Measurements from ENCODE around the gene TMEM229B.

Gene TMEM229B

DNA sequence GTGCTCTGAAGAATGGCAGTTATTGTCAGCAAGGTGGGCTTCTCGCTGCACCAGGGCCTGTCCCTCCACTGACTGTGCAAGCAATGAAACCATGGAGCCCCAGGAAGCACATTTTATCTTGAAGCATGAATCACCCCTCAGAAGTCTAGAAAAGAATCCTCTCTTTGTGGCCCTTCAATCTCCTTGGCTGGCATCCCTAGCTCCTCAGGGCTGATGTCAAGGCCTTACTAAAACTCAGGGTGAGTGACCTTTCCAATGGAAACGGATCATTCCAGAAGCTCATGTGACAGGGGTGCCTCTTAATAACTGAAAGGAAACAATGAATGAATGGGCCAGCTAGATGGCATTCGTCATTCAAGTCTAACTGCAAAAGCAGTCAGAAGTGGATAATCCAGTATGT is 22.3 kb upstream of the TMEM229B start:
- DNase-seq (ENCODE audit: extremely low read depth, low read depth): no peak
- TF ChIP-seq, protein P1, sequence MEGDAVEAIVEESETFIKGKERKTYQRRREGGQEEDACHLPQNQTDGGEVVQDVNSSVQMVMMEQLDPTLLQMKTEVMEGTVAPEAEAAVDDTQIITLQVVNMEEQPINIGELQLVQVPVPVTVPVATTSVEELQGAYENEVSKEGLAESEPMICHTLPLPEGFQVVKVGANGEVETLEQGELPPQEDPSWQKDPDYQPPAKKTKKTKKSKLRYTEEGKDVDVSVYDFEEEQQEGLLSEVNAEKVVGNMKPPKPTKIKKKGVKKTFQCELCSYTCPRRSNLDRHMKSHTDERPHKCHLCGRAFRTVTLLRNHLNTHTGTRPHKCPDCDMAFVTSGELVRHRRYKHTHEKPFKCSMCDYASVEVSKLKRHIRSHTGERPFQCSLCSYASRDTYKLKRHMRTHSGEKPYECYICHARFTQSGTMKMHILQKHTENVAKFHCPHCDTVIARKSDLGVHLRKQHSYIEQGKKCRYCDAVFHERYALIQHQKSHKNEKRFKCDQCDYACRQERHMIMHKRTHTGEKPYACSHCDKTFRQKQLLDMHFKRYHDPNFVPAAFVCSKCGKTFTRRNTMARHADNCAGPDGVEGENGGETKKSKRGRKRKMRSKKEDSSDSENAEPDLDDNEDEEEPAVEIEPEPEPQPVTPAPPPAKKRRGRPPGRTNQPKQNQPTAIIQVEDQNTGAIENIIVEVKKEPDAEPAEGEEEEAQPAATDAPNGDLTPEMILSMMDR (IDR thresholded peaks at IDR 0.05; ENCODE audit: low read depth, low read length, missing control alignments): no peak
- H3K4me3 ChIP-seq (replicated peaks; ENCODE audit: low read depth, low read length): no peak overlapping the region

DNA sequence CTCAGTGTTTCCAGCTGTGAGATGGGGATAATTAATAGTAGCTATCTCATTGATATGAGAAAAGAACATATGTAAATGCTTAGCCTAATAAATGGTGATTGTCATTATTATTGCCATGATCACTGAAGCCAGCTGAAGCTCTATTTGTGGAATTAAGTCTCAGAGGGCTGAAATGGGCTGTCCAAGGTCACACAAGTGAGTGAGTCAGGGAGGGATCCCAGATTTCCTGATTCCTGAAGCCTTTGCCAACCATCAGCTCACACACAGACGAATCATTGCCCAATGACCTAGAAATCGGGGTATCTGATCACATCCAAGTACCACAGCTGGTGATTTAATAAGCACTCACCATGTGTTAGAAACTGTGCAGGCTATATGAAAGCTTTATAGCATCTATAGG is 21.6 kb upstream of the TMEM229B start:
- no peak overlapping the region for H3K4me3 ChIP-seq (replicated peaks; ENCODE audit: low read depth, low read length)
- DNase-seq (ENCODE audit: extremely low read depth, low read depth): no peak
- TF ChIP-seq, protein P1 (IDR thresholded peaks at IDR 0.05; ENCODE audit: low read depth, low read length, missing control alignments): no peak

DNA sequence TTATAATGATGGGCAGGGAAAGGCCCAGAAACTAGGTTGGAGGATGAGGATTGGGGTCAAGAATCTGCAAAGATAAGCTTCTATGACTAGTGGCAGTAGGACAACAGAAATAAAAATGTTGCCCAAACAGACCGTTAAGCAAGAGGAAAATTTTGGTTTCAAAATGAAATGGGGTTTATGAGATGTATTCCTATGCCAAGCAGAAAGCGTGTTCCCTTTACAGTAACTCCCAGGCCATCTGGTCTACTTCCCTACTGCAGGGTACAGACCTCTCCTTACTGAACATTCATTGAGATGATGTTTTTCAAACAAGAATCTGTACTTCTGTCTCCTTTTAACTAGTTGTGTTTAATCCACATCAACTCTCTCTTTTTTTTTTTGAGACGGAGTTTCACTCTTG is 20.4 kb upstream of the TMEM229B start:
- TF ChIP-seq, protein P1 (IDR thresholded peaks at IDR 0.05; ENCODE audit: low read depth, low read length, missing control alignments): no peak
- DNase-seq (ENCODE audit: extremely low read depth, low read depth): no peak
- no peak overlapping the region for H3K4me3 ChIP-seq (replicated peaks; ENCODE audit: low read depth, low read length)

DNA sequence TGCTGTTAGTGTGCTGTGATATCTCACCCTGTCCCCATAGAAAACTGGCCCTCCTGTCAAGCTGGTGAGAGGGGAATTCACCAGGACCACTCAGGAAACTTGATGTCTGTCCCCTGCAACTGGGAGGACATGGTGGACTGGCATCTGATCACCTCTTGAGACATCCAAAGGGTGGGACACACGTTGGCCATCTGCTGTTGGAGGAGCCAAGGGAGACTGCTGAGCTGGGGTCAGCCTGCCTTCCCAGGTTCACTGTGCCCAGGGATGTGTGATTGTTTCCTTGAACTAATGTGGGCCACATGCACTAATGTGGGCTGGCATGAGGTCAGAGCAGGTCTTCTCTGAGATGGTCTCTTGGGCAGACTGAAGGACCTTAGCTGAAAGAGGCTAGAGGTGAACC is 16.7 kb upstream of the TMEM229B start:
- no peak overlapping the region for H3K4me3 ChIP-seq (replicated peaks; ENCODE audit: low read depth, low read length)
- TF ChIP-seq, protein P1 (IDR thresholded peaks at IDR 0.05; ENCODE audit: low read depth, low read length, missing control alignments): no peak
- no peak for DNase-seq (ENCODE audit: extremely low read depth, low read depth)

DNA sequence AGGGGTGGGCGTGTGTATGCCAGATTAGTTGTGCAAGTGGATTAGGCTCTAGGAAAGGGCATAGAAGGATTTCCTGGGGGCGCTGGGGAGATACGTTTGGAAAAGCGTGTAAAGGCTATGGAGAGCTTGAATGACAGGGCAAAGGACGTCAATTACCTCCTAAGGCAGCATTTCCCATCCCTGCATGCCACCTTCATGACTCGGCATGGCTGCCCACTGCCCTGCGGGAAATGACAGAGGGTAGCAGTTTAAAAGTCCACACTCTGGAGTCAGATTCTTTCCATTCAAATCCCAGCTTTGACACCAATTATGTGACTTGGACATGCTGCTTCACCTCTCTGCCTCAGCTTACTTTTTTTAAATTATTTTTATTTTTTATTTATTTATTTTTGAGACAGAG is 14.8 kb upstream of the TMEM229B start:
- DNase-seq (ENCODE audit: extremely low read depth, low read depth): no peak
- TF ChIP-seq, protein P1 (IDR thresholded peaks at IDR 0.05; ENCODE audit: low read depth, low read length, missing control alignments): no peak
- no peak overlapping the region for H3K4me3 ChIP-seq (replicated peaks; ENCODE audit: low read depth, low read length)

DNA sequence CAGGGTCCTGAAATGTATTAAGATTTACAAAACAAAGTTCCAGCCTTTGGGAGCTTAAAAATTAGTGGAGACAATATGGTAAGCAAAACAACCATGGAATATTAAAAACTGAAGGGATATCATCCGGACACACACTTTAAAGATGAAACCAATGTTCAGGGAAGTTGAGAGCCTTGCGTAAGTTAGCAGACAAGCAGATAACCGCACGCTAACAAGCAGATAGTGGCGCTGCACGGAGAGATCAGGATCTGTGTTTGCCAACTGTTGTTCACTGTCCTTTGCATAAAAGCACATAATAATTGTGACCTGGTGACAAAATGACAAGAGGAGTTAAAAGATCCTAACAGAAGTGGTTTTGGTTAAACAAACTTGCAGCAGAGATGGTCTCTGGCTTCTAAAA is 14.3 kb upstream of the TMEM229B start:
- H3K4me3 ChIP-seq (replicated peaks; ENCODE audit: low read depth, low read length): no peak overlapping the region
- TF ChIP-seq, protein P1 (IDR thresholded peaks at IDR 0.05; ENCODE audit: low read depth, low read length, missing control alignments): no peak
- no peak for DNase-seq (ENCODE audit: extremely low read depth, low read depth)

DNA sequence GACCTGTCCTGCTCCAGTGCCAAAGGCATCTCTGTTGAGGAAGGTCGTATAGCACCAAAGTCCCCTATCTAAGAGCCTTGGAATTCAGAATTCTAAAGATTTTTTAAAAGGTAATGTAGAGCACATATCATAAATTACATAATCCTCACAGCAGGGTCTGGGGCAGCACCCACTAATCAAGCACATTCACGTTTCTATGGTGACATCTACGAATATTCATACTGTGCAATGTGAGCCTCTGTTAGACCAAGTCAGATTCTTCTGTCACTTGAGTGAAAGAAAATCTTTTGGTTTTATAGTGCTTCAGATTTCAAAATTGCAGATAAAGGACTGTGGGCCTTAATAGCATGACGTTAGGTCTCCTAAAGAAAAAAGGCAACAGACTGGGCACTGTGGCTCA is 13.1 kb upstream of the TMEM229B start:
- no peak overlapping the region for H3K4me3 ChIP-seq (replicated peaks; ENCODE audit: low read depth, low read length)
- TF ChIP-seq, protein P1 (IDR thresholded peaks at IDR 0.05; ENCODE audit: low read depth, low read length, missing control alignments): no peak
- DNase-seq (ENCODE audit: extremely low read depth, low read depth): no peak

Data from HFF-Myc (cell line).